ENCODE data around the gene DENND10.
"Not testable (repeated sequence)": the region's sequence is repeated elsewhere in the genome, so short reads cannot be mapped to it uniquely, and the experiment has no call there.

The DENND10 gene

DNA sequence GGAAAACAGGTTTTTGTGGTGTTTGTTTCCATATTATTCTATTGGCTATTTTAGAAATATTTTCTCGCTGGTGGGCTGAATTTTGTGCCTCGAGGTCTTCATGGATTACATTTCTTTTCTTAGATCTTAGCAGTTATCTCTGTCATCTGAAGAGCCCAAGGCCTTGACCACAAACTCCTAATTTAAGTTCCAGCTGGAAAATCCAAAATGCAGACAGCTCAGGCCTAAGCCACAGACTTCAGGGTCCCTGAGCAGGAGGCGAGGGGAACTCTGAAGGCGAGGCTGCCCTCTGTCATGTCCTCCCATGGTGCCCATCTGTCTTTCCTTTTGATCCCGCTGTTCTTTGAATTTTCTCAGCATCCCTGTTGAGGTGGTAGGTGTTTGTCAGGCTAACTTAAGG lies 14.3 kb downstream of the DENND10 start:
- no peaks in the 10 kb centered on the region for H3K9me3 ChIP-seq (ENCODE audit: insufficient read depth, low read depth, low read length)
- H3K4me1 ChIP-seq (ENCODE audit: insufficient read depth, low read length) = no peaks in the 10 kb centered on the region
- H3K36me3 ChIP-seq (ENCODE audit: insufficient read depth, low read depth, low read length) = peaks cover 89% of the 10 kb centered on the region
- H3K27ac ChIP-seq (ENCODE audit: low read length) = no peak overlapping the region
- H3K27me3 ChIP-seq (ENCODE audit: insufficient read depth, low read length) = no peaks in the 10 kb centered on the region
- H3K4me3 ChIP-seq (ENCODE audit: low read length) = no peak overlapping the region
- no peak overlapping the region for H3K9ac ChIP-seq (ENCODE audit: low read depth, low read length)

DNA sequence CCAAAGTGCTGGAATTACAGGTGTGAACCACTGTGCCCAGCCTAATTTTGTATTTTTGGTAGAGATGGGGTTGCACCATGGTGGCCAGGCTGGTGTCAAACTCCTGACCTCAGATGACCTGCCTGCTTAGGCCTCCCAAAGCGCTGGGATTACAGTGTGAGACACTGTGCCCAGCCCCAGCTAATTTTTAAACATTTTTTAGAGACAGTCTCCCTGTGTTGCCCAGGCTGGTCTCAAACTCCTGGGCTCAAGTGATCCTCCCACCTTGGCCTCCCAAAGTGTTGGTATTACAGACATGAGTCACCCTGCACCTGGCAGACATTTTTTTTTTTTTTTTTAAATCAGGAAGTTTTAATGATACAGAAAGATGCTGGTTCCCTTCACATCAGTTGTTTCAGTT lies 15.5 kb downstream of the DENND10 start:
- no peak overlapping the region for H3K27ac ChIP-seq (ENCODE audit: low read length)
- H3K9me3 ChIP-seq (ENCODE audit: insufficient read depth, low read depth, low read length) = no peaks in the 10 kb centered on the region
- no peaks in the 10 kb centered on the region for H3K27me3 ChIP-seq (ENCODE audit: insufficient read depth, low read length)
- H3K4me1 ChIP-seq (ENCODE audit: insufficient read depth, low read length) = no peaks in the 10 kb centered on the region
- peaks cover 87% of the 10 kb centered on the region for H3K36me3 ChIP-seq (ENCODE audit: insufficient read depth, low read depth, low read length)
- no peak overlapping the region for H3K4me3 ChIP-seq (ENCODE audit: low read length)
- H3K9ac ChIP-seq (ENCODE audit: low read depth, low read length) = no peak overlapping the region

DNA sequence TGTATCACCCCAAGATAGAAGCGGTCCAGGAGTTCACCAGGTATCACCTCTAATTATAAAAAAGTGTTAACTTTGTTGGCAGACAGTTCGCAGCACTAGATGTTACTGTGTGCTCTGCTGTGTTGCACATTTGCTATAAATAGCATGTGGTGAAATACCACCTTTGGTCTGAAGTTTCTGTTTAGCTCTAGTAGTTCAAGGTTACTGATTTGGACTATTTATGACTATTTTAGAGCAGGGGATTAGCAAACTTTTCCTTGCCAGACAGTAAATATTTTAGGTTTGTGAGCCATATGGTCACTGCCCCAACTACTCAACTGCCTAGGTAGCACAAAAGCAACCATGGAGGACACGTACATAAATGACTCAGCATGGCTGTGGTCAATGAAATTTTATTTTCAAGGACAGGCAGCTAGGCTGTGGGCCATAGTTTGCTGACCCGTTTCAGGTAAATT lies 16.5 kb downstream of the DENND10 start:
- no peak overlapping the region for H3K4me3 ChIP-seq (ENCODE audit: low read length)
- no peaks in the 10 kb centered on the region for H3K9me3 ChIP-seq (ENCODE audit: insufficient read depth, low read depth, low read length)
- H3K9ac ChIP-seq (ENCODE audit: low read depth, low read length) = no peak overlapping the region
- peaks cover 89% of the 10 kb centered on the region for H3K36me3 ChIP-seq (ENCODE audit: insufficient read depth, low read depth, low read length)
- H3K27ac ChIP-seq (ENCODE audit: low read length) = no peak overlapping the region
- no peaks in the 10 kb centered on the region for H3K4me1 ChIP-seq (ENCODE audit: insufficient read depth, low read length)
- H3K27me3 ChIP-seq (ENCODE audit: insufficient read depth, low read length) = no peaks in the 10 kb centered on the region

DNA sequence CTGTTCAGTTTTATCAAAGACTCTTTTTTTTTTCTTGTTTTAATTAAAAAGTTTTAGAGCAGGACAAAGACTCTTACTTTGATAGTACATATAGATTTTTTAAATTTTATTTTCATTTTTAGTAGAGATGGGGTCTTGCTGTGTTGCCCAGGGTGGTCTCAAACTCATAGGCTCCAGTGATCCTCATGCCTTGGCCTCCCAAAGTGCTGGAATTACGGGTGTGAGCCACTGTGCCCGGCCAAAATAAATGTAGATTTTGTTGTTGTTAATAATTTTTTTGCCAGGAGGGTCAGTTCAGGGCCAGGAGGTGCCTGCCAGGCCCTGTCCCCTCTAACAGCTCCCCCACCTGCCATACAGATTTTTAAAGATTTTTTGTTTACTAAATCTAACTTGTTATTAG lies 17.0 kb downstream of the DENND10 start:
- no peaks in the 10 kb centered on the region for H3K27me3 ChIP-seq (ENCODE audit: insufficient read depth, low read length)
- H3K36me3 ChIP-seq (ENCODE audit: insufficient read depth, low read depth, low read length) = peaks cover 90% of the 10 kb centered on the region

DNA sequence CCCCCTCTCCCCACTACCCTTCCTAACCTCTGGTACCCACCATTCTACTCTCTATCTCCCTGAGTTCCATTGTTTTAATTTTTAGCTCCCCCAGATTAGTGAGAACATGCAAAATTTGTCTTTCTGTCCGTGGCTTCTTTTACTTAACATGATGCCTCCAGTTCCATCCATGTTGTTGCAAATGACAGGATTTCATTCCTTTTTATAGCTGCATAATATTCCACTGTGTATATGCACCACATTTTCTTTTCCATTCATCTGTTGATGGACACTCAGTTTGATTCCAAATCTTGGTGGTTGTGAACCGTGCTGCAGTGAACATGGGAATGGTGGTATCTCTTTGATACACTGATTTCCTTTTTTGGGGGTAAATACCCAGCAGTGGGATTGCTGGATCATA lies 22.0 kb downstream of the DENND10 start:
- H3K27me3 ChIP-seq (ENCODE audit: insufficient read depth, low read length) = no peaks in the 10 kb centered on the region
- no peak overlapping the region for H3K9ac ChIP-seq (ENCODE audit: low read depth, low read length)
- H3K9me3 ChIP-seq (ENCODE audit: insufficient read depth, low read depth, low read length) = no peaks in the 10 kb centered on the region
- no peak overlapping the region for H3K27ac ChIP-seq (ENCODE audit: low read length)
- H3K4me3 ChIP-seq (ENCODE audit: low read length) = no peak overlapping the region
- H3K36me3 ChIP-seq (ENCODE audit: insufficient read depth, low read depth, low read length) = peaks cover 82% of the 10 kb centered on the region
- H3K4me1 ChIP-seq (ENCODE audit: insufficient read depth, low read length) = no peaks in the 10 kb centered on the region

More for the DNA sequence above, 17.0 kb downstream of the DENND10 start:
- no peaks in the 10 kb centered on the region for H3K4me1 ChIP-seq (ENCODE audit: insufficient read depth, low read length)
- no peaks in the 10 kb centered on the region for H3K9me3 ChIP-seq (ENCODE audit: insufficient read depth, low read depth, low read length)
- H3K4me3 ChIP-seq (ENCODE audit: low read length) = no peak overlapping the region
- H3K27ac ChIP-seq (ENCODE audit: low read length) = no peak overlapping the region
- no peak overlapping the region for H3K9ac ChIP-seq (ENCODE audit: low read depth, low read length)

DNA sequence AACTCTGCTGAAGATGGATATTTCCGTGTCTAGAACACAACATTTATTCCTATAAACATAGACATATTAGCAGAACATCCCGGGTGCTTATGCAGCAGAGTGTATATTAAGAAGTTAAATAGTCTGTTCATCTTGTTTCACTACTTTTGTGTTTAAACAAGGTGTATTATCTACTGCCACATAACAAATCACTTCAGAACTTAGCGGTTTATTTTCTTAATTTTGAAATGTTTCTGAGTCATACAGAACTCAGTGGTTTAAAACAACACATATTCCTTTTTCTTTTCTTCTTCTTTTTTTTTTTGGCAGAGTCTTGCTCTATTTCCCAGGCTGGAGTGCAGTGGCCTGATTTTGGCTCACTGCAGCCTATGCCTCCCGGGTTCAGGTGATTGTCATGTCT lies 25.8 kb downstream of the DENND10 start:
- H3K9ac ChIP-seq (ENCODE audit: low read depth, low read length) = no peak overlapping the region
- H3K27ac ChIP-seq (ENCODE audit: low read length) = no peak overlapping the region
- H3K4me3 ChIP-seq (ENCODE audit: low read length) = no peak overlapping the region
- no peaks in the 10 kb centered on the region for H3K4me1 ChIP-seq (ENCODE audit: insufficient read depth, low read length)
- no peaks in the 10 kb centered on the region for H3K27me3 ChIP-seq (ENCODE audit: insufficient read depth, low read length)
- H3K36me3 ChIP-seq (ENCODE audit: insufficient read depth, low read depth, low read length) = peaks cover 80% of the 10 kb centered on the region
- H3K9me3 ChIP-seq (ENCODE audit: insufficient read depth, low read depth, low read length) = no peaks in the 10 kb centered on the region

DNA sequence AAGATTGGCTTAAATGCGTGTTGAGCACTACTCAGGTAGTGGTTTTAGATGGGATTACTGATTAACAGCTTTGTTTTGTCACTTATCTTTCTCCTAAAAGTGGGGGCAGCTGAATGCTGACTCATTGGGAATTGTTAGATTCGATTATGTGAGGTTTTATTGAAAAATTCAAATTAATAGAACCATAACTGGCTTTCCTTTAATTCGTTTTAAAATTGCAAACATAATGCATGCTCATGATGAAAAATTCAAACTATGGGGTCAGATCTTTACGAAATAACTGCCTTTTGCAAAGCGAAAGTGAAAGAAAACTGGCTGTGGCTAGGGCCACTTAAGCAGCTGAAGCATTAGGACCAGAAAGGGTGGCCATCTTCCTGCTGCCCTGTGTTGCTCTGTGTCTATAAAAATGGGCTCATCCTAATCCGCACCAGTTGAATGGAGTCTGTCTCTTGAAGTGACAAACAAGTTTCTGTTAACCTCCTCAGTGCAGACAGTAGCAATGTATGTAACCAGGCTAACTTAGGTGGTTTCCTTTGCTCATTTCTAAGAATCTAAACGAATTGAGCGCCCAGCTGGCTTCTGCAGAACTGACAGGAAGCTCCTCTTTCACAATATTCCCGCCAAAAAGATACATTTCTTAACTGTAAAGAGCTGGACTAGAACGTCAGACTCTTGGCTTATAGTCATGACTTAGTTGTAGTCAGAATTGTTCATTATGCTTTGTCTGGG lies 27.8 kb downstream of the DENND10 start:
- H3K36me3 ChIP-seq (ENCODE audit: insufficient read depth, low read depth, low read length) = peaks cover 77% of the 10 kb centered on the region
- H3K4me1 ChIP-seq (ENCODE audit: insufficient read depth, low read length) = no peaks in the 10 kb centered on the region
- no peak overlapping the region for H3K27ac ChIP-seq (ENCODE audit: low read length)
- no peak overlapping the region for H3K9ac ChIP-seq (ENCODE audit: low read depth, low read length)
- no peak overlapping the region for H3K4me3 ChIP-seq (ENCODE audit: low read length)
- H3K9me3 ChIP-seq (ENCODE audit: insufficient read depth, low read depth, low read length) = no peaks in the 10 kb centered on the region
- H3K27me3 ChIP-seq (ENCODE audit: insufficient read depth, low read length) = no peaks in the 10 kb centered on the region

DNA sequence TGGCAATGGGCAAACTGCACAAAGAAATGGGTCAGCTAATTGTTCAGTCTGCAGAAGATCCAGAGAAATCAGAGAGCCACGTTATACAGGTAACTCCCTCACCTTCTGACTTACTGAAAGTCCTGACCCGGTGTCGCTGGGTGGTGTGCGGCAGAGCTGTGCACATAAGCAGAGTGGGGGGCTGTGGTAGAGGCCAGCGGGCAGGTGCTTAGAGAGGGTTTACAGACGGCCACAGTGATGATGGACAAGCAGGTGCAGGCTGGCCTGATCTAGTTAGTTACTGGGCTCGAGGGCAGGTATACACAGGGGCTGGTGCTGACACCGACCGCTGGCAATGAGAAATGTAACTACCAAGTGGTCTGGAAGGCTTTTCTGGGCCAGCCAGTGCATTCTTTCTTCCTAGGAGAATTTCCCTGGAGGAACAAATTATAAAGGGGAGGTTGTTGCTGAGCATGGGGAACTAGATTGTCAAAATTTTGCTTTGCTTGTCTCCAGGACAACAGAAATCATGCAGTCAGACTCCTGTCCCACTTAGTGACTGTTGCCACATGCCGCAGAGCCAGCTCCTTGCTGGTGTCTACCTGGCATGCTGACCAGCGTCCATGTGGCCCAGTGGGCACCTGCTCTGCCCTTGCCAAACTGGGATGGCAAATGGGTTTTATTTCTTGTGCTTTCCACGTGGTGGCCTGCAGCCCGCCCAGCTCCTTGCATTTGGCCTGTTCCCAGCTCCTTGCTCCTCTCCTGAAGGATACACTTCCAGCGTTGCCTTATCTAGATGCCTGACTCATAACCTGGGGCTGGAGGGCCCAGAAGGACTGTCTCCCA lies 28.8 kb downstream of the DENND10 start:
- peaks cover 71% of the 10 kb centered on the region for H3K36me3 ChIP-seq (ENCODE audit: insufficient read depth, low read depth, low read length)
- H3K9ac ChIP-seq (ENCODE audit: low read depth, low read length) = no peak overlapping the region
- no peaks in the 10 kb centered on the region for H3K9me3 ChIP-seq (ENCODE audit: insufficient read depth, low read depth, low read length)
- H3K27ac ChIP-seq (ENCODE audit: low read length) = no peak overlapping the region
- no peak overlapping the region for H3K4me3 ChIP-seq (ENCODE audit: low read length)
- H3K27me3 ChIP-seq (ENCODE audit: insufficient read depth, low read length) = no peaks in the 10 kb centered on the region
- H3K4me1 ChIP-seq (ENCODE audit: insufficient read depth, low read length) = no peaks in the 10 kb centered on the region

DNA sequence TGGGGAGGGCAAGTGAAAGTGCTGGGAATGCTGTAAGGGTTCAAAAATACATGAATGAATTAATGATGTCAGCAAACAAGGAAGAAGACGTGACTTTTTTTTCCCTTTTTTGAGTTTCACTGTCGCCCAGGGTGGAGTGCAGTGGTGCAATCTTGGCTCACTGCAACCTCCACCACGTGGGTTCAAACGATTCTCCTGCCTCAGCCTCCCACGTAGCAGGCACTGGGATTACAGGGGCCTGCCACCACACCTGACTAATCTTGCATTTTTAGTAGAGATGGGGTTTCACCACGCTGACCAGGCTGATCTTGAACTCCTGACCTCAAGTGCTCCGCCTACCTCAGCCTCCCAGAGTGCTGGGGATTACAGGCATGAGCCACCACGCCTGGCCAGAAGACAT lies 30.0 kb downstream of the DENND10 start:
- Histone ChIP-seq H3K9ac (ENCODE audit: low read depth, low read length) (no peak overlapping the region), H3K27me3 (ENCODE audit: insufficient read depth, low read length) (no peaks in the 10 kb centered on the region), H3K36me3 (ENCODE audit: insufficient read depth, low read depth, low read length) (peaks cover 65% of the 10 kb centered on the region), H3K9me3 (ENCODE audit: insufficient read depth, low read depth, low read length) (no peaks in the 10 kb centered on the region), H3K4me1 (ENCODE audit: insufficient read depth, low read length) (no peaks in the 10 kb centered on the region), H3K27ac (ENCODE audit: low read length) (no peak overlapping the region), H3K4me3 (ENCODE audit: low read length) (no peak overlapping the region)

DNA sequence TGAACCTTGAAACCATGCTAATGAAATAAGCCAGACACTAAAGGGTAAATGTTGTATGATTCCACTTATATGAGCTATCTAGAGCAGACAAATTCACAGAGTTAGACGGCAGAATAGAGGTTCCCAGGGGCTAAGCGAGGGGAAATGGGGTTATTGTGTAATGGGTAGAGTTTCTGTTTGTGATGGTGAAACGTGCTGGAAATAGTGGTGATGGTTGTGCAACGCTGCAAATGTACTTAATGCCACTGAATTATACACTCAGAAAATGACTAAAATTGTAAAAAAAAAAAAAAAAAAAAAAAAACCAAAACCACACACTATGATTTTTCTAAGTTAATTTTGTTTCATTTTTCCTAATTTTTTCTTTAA lies 31.6 kb downstream of the DENND10 start:
- no peaks in the 10 kb centered on the region for H3K9me3 ChIP-seq (ENCODE audit: insufficient read depth, low read depth, low read length)
- H3K9ac ChIP-seq (ENCODE audit: low read depth, low read length) = no peak overlapping the region
- H3K4me3 ChIP-seq (ENCODE audit: low read length) = no peak overlapping the region
- no peaks in the 10 kb centered on the region for H3K4me1 ChIP-seq (ENCODE audit: insufficient read depth, low read length)
- H3K27ac ChIP-seq (ENCODE audit: low read length) = no peak overlapping the region
- no peaks in the 10 kb centered on the region for H3K27me3 ChIP-seq (ENCODE audit: insufficient read depth, low read length)
- H3K36me3 ChIP-seq (ENCODE audit: insufficient read depth, low read depth, low read length) = peaks cover 49% of the 10 kb centered on the region

DNA sequence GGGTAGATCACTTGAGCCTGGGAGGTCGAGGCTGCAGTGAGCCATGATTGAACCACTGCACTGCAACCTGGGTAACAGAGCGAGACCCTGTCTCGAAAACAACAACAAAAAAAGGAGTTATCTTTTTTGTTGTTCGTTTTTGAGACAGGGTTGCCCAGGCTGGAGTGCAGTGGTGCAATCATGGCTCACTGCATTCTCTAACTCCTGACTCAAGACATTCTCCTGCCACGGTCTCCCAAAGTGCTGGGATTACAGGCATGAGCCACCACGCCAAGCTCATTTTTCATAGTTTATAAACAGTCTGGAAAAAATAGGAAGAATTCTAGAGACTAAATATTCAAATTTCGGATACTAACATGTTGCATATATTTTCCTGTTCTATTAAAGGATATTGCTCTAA lies 32.2 kb downstream of the DENND10 start:
- H3K4me1 ChIP-seq (ENCODE audit: insufficient read depth, low read length) = no peaks in the 10 kb centered on the region
- no peak overlapping the region for H3K27ac ChIP-seq (ENCODE audit: low read length)
- H3K27me3 ChIP-seq (ENCODE audit: insufficient read depth, low read length) = no peaks in the 10 kb centered on the region
- peaks cover 43% of the 10 kb centered on the region for H3K36me3 ChIP-seq (ENCODE audit: insufficient read depth, low read depth, low read length)
- no peak overlapping the region for H3K4me3 ChIP-seq (ENCODE audit: low read length)
- no peak overlapping the region for H3K9ac ChIP-seq (ENCODE audit: low read depth, low read length)
- H3K9me3 ChIP-seq (ENCODE audit: insufficient read depth, low read depth, low read length) = no peaks in the 10 kb centered on the region

DNA sequence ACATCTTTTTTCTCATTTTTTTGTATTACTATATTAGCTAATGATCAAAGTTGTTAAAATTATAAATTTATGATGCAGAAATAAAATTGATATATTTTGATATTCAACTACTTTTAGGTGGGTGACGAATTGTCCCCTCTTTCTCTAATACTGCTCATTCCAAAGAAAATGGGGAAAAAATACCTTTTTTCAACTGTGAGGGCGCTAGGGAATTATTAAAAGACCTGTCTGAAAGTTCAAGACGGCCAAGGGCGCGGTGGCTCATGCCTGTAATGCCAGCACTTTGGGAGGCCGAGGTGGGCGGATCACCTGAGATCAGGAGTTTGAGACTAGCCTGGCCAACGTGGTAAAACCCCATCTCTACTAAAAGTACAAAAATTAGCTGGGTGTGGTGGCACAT lies 34.0 kb downstream of the DENND10 start:
- H3K27ac ChIP-seq (ENCODE audit: low read length); H3K4me3 ChIP-seq (ENCODE audit: low read length); H3K9me3 ChIP-seq (ENCODE audit: insufficient read depth, low read depth, low read length); H3K4me1 ChIP-seq (ENCODE audit: insufficient read depth, low read length); H3K9ac ChIP-seq (ENCODE audit: low read depth, low read length); H3K27me3 ChIP-seq (ENCODE audit: insufficient read depth, low read length): not testable (repeated sequence)
- peaks cover 27% of the 10 kb centered on the region for H3K36me3 ChIP-seq (ENCODE audit: insufficient read depth, low read depth, low read length)

All from iPS-20b (cell line).